HG03159 (cell line): ENCODE measurements around the gene MRPL45.

ENCODE experiments used
- ATAC-seq: cut with Tn5 transposase; IDR thresholded peaks from one replicate; pipeline ENCODE4 v1.9.1; 2021; ENCODE audit warnings: mild to moderate bottlenecking, moderate library complexity; ENCODE audit not compliant: unreplicated experiment

Gene MRPL45

DNA sequence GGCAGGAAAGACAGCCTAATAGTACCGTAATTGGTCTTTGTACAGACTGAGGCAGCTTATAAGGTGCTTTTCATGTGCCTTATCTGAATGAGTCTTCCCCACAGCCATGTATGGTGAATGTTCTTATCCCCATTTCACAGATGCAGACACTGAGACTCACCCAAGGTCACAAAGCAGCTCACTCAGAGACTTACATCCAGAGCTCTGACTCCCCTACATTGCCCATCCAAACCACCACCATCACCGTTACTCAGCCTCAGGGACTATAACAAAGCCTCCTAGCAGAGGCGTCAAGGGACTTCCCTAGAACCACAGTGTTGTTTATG lies 47.4 kb downstream of the MRPL45 start:
- ATAC-seq: no peak

DNA sequence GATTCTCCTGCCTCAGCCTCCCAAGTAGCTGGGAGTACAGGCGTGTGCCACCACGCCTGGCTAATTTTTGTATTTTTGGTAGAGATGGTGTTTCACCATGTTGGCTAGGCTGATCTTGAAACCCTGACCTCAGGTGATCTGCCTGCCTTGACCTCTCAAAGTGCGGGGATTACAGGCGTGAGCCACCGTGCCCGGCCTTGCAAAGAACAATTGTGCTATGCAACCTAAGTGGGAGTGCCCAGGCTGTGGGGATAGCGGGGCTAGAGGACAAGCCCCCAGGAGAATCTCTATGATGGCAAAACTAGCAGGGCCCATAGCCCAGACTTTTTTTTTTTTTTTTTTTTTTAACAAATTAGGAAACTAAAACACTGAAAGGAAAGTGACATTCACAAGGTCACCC lies 48.8 kb downstream of the MRPL45 start:
- ATAC-seq: no peak

- ATAC-seq: no peak
Measured at GRCh38 chr17:38349097-38349730, 52.2 kb downstream of the MRPL45 start.

DNA sequence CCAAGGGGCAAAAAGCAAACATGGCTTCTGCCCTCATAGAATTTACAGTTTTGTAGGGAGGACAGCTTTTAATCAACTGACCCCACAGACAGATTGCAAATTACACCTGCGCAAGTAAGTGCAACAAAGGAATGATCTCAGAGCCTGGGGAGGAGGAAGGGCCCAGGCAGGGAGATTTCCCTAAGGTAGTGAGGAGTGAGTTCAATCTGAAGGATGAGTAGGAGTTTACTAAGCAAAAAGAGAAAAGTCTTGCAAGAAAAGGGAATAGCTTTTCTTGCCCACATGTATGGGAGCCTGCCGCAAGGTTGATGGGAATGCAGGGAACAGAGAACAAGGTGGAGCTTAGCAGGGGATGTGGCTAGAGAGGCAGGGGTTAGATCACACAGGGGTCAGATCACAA lies 53.1 kb downstream of the MRPL45 start:
- ATAC-seq: no peak

DNA sequence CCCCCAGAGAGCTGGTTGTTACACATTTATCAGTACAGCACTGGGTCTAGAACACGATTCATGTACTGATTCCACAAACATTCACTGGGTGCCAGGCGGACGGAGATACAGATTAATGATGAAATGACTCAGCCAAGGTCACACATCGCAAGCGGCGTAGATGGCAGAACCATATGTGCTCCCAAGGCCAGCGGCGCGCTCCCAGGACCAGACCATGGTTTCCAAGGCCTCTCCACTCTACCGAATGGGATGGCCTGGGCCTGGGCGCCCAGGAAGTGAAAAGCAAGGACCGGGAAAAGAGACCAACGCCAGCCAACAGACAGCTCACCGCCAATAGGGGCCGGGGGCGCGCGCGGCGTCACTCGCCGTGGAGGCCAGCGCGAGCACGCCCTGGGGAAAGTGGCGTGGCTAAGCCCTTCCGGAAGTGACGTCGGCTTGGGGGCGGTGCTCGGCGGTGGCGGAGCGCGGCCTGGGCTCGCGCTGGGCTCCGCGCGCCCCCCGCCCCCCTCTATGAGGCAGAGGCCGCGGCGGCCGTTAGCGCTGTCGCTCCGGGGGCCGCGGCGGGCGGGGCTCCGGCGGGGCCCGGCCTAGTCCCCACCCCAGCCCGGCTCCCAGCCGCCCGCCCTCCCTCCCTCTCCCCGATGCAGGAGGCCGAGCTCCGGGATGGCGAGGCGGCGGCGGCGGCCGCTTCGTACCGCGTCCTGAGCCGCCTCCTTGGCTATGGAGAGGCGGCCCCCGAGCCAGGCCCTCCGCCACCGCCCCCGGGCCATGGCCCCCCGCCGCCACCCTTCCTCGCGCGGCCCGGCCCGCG lies 54.6 kb downstream of the MRPL45 start, which contains the start of gene SOCS7:
TSS of gene SOCS7 (plus strand) at position 433 of the 811 bp plus-strand sequence. CDS start at position 642, 209 bp downstream.
- peak; percentile 84 for ATAC-seq

GRCh38 chr17:38352245-38353085 lies 55.5 kb downstream of the MRPL45 start:
- no peak for ATAC-seq

- no peak for ATAC-seq
Measured at GRCh38 chr17:38353086-38353604, 56.2 kb downstream of the MRPL45 start.

DNA sequence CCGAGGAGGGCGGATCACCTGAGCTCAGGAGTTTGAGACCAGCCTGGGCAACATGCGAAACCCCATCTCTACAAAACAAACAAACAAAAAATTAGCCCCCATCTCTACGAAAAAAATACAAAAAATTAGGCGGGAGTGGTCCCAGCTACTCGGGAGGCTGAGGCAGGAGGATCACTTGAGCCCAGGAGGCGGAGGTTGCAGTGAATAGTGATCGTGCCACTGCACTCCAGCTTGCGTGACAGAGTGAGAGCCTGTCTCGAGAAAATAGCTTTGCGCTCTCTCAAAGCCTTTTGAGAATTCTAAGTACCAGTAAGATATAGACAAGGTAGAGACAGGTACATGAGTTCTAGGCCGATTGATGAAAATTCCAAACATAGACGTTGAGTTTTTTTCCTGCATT lies 56.7 kb downstream of the MRPL45 start:
- ATAC-seq: no peak

- no peak for ATAC-seq
Measured at GRCh38 chr17:38354466-38354865, 57.5 kb downstream of the MRPL45 start.

DNA sequence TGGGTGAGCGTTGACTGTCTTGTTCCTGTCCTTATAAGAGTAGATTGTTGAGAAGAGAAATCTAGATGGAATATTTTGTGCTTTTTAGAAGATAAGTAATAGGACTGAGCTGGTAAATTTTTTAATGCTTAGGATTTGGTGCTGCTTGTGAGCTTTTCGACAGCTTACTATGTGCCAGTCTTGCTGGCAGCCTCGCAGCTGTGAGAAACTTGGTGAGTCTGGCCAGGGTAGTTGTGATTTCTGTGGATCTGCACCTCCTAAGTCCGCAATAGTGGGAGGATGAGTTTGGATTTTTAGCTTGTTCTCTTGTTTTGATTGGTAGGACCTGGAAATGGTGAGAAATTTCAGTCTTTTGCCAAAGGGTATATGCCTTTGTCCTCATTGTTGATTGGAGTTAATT lies 58.3 kb downstream of the MRPL45 start:
- no peak for ATAC-seq

DNA sequence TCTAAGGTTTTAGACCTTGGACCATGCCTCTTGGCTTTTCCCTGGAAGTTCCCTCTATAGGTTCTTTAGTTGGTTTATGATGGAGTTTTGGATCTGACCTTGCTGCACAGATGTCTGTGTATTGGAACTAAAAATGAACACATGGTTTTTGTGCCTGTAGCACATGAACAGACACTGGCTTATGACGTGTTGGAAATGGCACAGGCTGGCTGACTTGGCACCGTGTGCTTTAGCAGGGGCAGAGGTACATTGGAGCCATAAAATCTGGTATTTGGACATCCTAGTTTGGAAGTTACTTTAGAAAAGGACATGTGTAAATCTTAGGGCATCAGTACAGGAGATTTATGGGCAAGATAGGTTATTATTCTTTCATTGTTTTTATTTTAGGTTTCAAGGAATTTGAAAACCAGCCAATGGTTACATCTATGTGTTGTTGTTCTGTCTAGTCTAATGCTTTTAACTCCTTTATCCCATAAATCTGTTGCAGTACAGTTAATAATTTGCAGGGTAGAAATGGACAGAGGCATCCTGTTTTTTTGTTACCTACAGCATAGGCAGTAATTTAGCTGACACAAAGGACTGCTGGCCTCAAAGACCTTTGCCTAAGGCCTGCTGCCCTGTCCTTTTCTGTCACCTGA lies 60.6 kb downstream of the MRPL45 start:
- no peak for ATAC-seq

DNA sequence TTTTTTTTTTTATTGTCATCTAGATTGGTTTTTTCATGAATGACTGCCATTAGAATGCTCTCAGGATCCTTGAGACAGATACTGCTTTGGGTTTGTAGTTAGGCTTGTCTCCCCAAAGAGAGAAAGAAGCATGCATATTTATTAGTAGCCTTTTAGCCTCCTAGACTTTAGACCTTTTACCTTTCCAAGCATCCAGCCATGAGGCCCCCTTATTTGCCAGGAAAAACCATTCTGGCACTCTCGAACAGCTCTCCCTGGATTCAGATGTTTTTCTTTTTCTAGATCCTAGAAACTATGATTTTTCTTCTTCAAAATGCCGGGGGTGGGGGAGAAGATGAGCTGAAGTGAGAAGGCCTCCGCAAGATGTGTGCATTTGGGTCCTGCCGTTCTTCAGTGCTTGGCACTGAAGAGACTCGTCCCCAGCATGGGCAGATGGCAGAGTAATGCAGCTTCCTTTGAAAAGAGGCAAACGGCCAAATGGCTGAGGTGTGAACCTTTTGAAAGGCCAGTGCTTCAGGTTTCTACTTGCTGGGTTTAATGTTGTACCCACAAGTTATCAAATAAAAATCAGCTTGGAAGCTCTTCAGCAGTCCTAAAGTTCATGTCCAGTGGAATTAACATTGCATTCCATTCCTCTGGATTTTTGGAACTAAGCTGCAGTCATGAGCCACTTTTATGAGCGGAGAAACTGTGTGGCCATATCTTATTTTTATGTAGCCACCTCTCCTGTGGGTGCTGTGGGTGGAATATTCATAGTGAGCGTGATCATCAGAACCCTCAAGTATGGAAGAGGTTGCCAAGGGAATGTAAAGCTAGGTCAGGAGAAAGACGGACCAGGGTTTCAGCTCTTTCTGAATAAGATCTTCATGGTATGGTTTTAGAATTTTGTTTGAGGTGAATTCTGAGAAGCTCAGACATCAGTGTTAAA lies 61.9 kb downstream of the MRPL45 start:
- ATAC-seq: no peak

- no peak for ATAC-seq
Measured at GRCh38 chr17:38361694-38362465, 64.9 kb downstream of the MRPL45 start.

GRCh38 chr17:38363016-38363415 lies 66.0 kb downstream of the MRPL45 start:
- ATAC-seq: no peak

DNA sequence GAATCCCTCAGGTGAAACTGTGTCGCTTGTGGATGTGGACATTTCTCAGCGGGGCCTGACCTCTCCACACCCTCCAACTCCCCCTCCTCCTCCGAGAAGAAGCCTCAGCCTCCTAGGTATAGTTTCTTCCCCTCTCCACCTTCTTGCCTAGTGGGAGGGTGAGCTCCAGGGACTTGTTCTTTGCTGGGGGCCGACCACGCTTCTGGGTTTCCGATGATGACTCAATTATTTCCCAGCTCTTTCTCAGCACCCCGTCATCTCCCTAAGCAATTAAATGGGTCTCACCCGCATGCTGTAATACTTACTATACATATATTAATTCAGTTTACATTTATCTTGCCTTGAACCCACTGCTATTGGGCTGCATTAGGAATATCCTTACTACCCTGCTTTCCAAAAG lies 67.8 kb downstream of the MRPL45 start:
- no peak for ATAC-seq

DNA sequence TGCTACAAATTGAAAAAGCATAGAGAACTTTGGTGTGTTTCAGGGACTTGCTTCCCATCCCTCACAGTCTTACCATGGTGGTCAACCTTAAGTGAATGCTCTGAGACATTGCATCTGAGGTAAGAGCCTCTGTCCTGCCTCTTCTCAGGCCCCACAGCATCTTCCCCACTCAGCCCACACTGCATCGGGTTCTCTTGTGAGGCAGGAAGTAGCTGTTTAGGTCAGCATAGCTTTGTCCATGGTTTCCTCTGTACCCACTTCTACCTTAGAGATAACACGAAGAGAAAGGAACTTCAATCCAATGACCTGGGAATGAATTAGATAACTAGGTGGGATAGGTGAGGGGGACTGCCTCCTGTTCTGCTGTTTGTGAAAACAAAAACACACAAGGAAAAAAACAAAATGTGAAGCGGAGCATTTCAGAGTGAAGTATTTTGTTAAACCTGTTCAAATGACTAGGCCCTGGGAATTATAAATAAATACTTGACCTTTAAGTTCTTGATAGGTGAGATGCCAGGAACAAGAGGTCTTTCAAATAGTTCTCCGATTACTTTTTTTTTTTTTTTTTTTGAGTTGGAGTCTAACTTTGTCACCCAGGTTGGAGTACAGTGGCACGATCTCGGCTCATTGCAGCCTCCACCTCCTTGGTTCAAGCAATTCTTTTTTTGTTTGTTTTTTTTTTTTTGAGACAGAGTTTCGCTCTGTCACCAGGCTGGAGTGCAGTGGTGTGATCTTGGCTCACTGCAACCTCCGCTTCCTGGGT lies 72.3 kb downstream of the MRPL45 start:
- ATAC-seq: no peak
